ENCODE measurements around the gene LNX1. TPM values are rescaled to one million over a fixed set of nuclear protein-coding genes. Genes with fewer than 3 reads are reported as not detected.

Gene LNX1
- total RNA-seq, 4 donors from 2014 or later: 18.4 to 55.3 (median 31.9) TPM

GRCh38 chr4:53573696-53574095, 17.6 kb downstream of the LNX1 start:
- no peaks in the 10 kb centered on the region for H3K27me3 ChIP-seq
- H3K36me3 ChIP-seq: peaks cover 0 to 17% (median 0%) of the 10 kb centered on the region in 3 donors
- TF ChIP-seq POLR2A (IDR thresholded peaks at IDR 0.05): no peak
- H3K4me3 ChIP-seq: no peak overlapping the region
- peaks cover 0 to 11% (median 0%) of the 10 kb centered on the region in 4 donors for H3K4me1 ChIP-seq
- no peak for DNase-seq
- H3K9me3 ChIP-seq: no peaks in the 10 kb centered on the region
- H3K27ac ChIP-seq: no peak overlapping the region

DNA sequence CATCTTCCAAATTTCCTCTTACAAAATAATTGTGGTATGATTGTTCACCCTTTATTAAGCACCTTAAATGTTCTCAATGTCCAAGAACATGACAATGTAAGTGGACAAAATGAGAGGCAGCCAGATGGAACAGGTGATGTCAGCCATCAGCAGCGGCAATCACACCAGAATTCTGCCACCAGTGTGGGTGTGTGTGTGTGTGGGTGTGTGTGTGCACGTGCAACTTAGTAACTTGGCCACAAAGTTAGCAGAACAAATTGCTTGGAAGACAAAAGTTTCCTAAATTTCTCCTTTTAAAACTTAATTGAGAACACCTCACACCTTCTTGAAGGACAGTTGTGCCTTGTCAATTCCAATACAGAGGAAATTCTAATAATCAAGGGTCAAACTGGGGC, 18.7 kb downstream of the LNX1 start:
- TF ChIP-seq POLR2A (IDR thresholded peaks at IDR 0.05) (no peak), CTCF (IDR thresholded peaks at IDR 0.05) (no peak)
- Histone ChIP-seq H3K4me1 (peaks cover 0 to 11% (median 0%) of the 10 kb centered on the region in 4 donors), H3K9me3 (no peaks in the 10 kb centered on the region), H3K36me3 (peaks cover 0 to 17% (median 0%) of the 10 kb centered on the region in 3 donors), H3K4me3 (no peak overlapping the region), H3K27me3 (no peaks in the 10 kb centered on the region), H3K27ac (no peak overlapping the region)
- DNase-seq: no peak

DNA sequence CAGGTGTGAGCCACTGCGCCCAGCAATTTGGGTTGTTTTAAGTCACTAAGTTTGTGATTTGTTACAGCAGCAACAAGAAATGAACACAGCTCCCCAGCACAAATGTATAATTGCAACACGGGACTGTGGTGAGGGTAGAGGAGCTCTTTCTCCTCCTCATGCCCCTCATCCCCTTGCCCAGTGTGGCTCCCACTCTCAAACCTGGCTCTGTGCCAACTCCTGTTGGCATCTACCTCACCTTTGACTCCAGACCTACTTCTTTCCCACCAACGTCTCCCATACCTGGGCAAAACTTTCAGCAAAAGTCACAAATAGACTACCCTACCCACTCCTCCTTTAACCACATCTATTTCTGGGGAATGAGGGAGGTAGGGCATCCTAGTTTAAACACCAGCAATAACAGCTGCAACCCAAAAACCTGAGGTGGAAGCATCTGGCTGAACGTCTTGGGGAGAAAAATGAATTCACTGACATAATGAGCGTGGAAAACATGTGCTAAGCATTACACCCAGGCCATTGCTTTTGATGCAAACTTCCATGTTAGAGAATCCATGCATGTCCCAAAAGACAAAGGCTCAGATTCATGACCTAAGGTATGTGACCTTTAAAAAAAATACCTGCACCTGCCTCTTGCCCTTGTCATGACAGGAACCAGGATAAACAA, 19.2 kb downstream of the LNX1 start:
- H3K4me1 ChIP-seq: peaks cover 0 to 7% (median 0%) of the 10 kb centered on the region in 4 donors
- no peaks in the 10 kb centered on the region for H3K27me3 ChIP-seq
- no peak overlapping the region for H3K4me3 ChIP-seq
- no peak for DNase-seq
- H3K27ac ChIP-seq: no peak overlapping the region
- H3K36me3 ChIP-seq: peaks cover 0 to 17% (median 0%) of the 10 kb centered on the region in 3 donors
- TF ChIP-seq CTCF (IDR thresholded peaks at IDR 0.05): no peak
- no peak for TF ChIP-seq POLR2A (IDR thresholded peaks at IDR 0.05)
- no peaks in the 10 kb centered on the region for H3K9me3 ChIP-seq

GRCh38 chr4:53563824-53564223, 27.5 kb downstream of the LNX1 start:
- no peak overlapping the region for H3K4me3 ChIP-seq
- TF ChIP-seq POLR2A (IDR thresholded peaks at IDR 0.05): no peak
- TF ChIP-seq CTCF (IDR thresholded peaks at IDR 0.05): no peak
- H3K27ac ChIP-seq: no peak overlapping the region

GRCh38 chr4:53562409-53562808, 28.9 kb downstream of the LNX1 start:
- no peak for DNase-seq
- H3K4me1 ChIP-seq: no peaks in the 10 kb centered on the region
- H3K27ac ChIP-seq: no peak overlapping the region
- no peak for TF ChIP-seq POLR2A (IDR thresholded peaks at IDR 0.05)
- TF ChIP-seq CTCF (IDR thresholded peaks at IDR 0.05): no peak
- no peaks in the 10 kb centered on the region for H3K9me3 ChIP-seq
- H3K27me3 ChIP-seq: no peaks in the 10 kb centered on the region
- no peak overlapping the region for H3K4me3 ChIP-seq
- H3K36me3 ChIP-seq: no peaks in the 10 kb centered on the region

More at GRCh38 chr4:53563824-53564223, 27.5 kb downstream of the LNX1 start:
- no peaks in the 10 kb centered on the region for H3K27me3 ChIP-seq
- no peaks in the 10 kb centered on the region for H3K9me3 ChIP-seq
- no peak for DNase-seq
- H3K36me3 ChIP-seq: no peaks in the 10 kb centered on the region
- no peaks in the 10 kb centered on the region for H3K4me1 ChIP-seq

- DNase-seq: no peak
- no peak overlapping the region for H3K4me3 ChIP-seq
- no peaks in the 10 kb centered on the region for H3K36me3 ChIP-seq
- H3K4me1 ChIP-seq: peaks cover 0 to 3% (median 0%) of the 10 kb centered on the region in 4 donors
- no peaks in the 10 kb centered on the region for H3K9me3 ChIP-seq
- no peak for TF ChIP-seq POLR2A (IDR thresholded peaks at IDR 0.05)
- no peak for TF ChIP-seq CTCF (IDR thresholded peaks at IDR 0.05)
- H3K27ac ChIP-seq: no peak overlapping the region
- no peaks in the 10 kb centered on the region for H3K27me3 ChIP-seq
Measured at GRCh38 chr4:53559021-53559620, 32.2 kb downstream of the LNX1 start.
